ENCODE data around the gene ABL2.

ABL2 gene

GRCh38 chr1:179129702-179130473 lies 99.6 kb downstream of the ABL2 start:
- Histone ChIP-seq H3K9me3 (ENCODE audit: insufficient read depth, low read length) (no peaks in the 10 kb centered on the region; the same call in 1 of the 2 replicates), H3K9ac (ENCODE audit: insufficient read length, low read depth) (no peak overlapping the region), H3K27me3 (ENCODE audit: insufficient read depth, insufficient read length) (no peaks in the 10 kb centered on the region), H3K4me1 (ENCODE audit: insufficient read depth, insufficient read length) (no peaks in the 10 kb centered on the region), H3K36me3 (ENCODE audit: insufficient read depth, insufficient read length, low read length) (peaks cover 50% of the 10 kb centered on the region), H3K4me3 (ENCODE audit: insufficient read length, low read depth) (no peak overlapping the region)
- TF ChIP-seq YY1 (IDR thresholded peaks at IDR 0.05; ENCODE audit: insufficient read depth, insufficient read length): no peak
- no peak for TF ChIP-seq SUZ12 (IDR thresholded peaks at IDR 0.05; ENCODE audit: extremely low read depth, insufficient read depth, insufficient read length)
- DNase-seq (ENCODE audit: low read depth, low spot score): no peak

- Histone ChIP-seq H3K4me3 (ENCODE audit: insufficient read length, low read depth) (no peak overlapping the region), H3K9me3 (ENCODE audit: insufficient read depth, low read length) (no peaks in the 10 kb centered on the region), H3K36me3 (ENCODE audit: insufficient read depth, insufficient read length, low read length) (peaks cover 52% of the 10 kb centered on the region)
Measured at GRCh38 chr1:179128520-179128919, 101.0 kb downstream of the ABL2 start.

GRCh38 chr1:179127163-179127895 lies 102.1 kb downstream of the ABL2 start:
- no peak for TF ChIP-seq YY1 (IDR thresholded peaks at IDR 0.05; ENCODE audit: insufficient read depth, insufficient read length)
- TF ChIP-seq SUZ12 (IDR thresholded peaks at IDR 0.05; ENCODE audit: extremely low read depth, insufficient read depth, insufficient read length): no peak
- no peak for TF ChIP-seq ZNF274 (IDR thresholded peaks at IDR 0.05; ENCODE audit: low read depth, low read length)
- Histone ChIP-seq H3K36me3 (ENCODE audit: insufficient read depth, insufficient read length, low read length) (peaks cover 48% of the 10 kb centered on the region), H3K4me1 (ENCODE audit: insufficient read depth, insufficient read length) (no peaks in the 10 kb centered on the region), H3K9me3 (ENCODE audit: insufficient read depth, low read length) (no peaks in the 10 kb centered on the region), H3K4me3 (ENCODE audit: insufficient read length, low read depth) (no peak overlapping the region), H3K9ac (ENCODE audit: insufficient read length, low read depth) (no peak overlapping the region), H3K27me3 (ENCODE audit: insufficient read depth, insufficient read length) (no peaks in the 10 kb centered on the region)
- no peak for DNase-seq (ENCODE audit: low read depth, low spot score)

More at GRCh38 chr1:179128520-179128919, 101.0 kb downstream of the ABL2 start:
- Histone ChIP-seq H3K4me1 (ENCODE audit: insufficient read depth, insufficient read length) (no peaks in the 10 kb centered on the region), H3K9ac (ENCODE audit: insufficient read length, low read depth) (no peak overlapping the region), H3K27me3 (ENCODE audit: insufficient read depth, insufficient read length) (no peaks in the 10 kb centered on the region)
- no peak for DNase-seq (ENCODE audit: low read depth, low spot score)
- TF ChIP-seq YY1 (IDR thresholded peaks at IDR 0.05; ENCODE audit: insufficient read depth, insufficient read length): no peak
- TF ChIP-seq ZNF274 (IDR thresholded peaks at IDR 0.05; ENCODE audit: low read depth, low read length): no peak
- no peak for TF ChIP-seq SUZ12 (IDR thresholded peaks at IDR 0.05; ENCODE audit: extremely low read depth, insufficient read depth, insufficient read length)

- TF ChIP-seq ZNF274 (IDR thresholded peaks at IDR 0.05; ENCODE audit: low read depth, low read length): no peak
- no peak for TF ChIP-seq YY1 (IDR thresholded peaks at IDR 0.05; ENCODE audit: insufficient read depth, insufficient read length)
- no peak for TF ChIP-seq SUZ12 (IDR thresholded peaks at IDR 0.05; ENCODE audit: extremely low read depth, insufficient read depth, insufficient read length)
- Histone ChIP-seq H3K36me3 (ENCODE audit: insufficient read depth, insufficient read length, low read length) (peaks cover 51% of the 10 kb centered on the region), H3K4me1 (ENCODE audit: insufficient read depth, insufficient read length) (no peaks in the 10 kb centered on the region), H3K9ac (ENCODE audit: insufficient read length, low read depth) (no peak overlapping the region), H3K27me3 (ENCODE audit: insufficient read depth, insufficient read length) (no peaks in the 10 kb centered on the region), H3K4me3 (ENCODE audit: insufficient read length, low read depth) (no peak overlapping the region), H3K9me3 (ENCODE audit: insufficient read depth, low read length) (no peaks in the 10 kb centered on the region)
- DNase-seq (ENCODE audit: low read depth, low spot score): no peak
Measured at GRCh38 chr1:179126338-179127060, 103.0 kb downstream of the ABL2 start.

GRCh38 chr1:179124873-179125272 lies 104.6 kb downstream of the ABL2 start:
- H3K9me3 ChIP-seq (ENCODE audit: insufficient read depth, low read length): no peaks in the 10 kb centered on the region
- DNase-seq (ENCODE audit: low read depth, low spot score): no peak
- H3K4me3 ChIP-seq (ENCODE audit: insufficient read length, low read depth): no peak overlapping the region
- no peak for TF ChIP-seq YY1 (IDR thresholded peaks at IDR 0.05; ENCODE audit: insufficient read depth, insufficient read length)
- TF ChIP-seq SUZ12 (IDR thresholded peaks at IDR 0.05; ENCODE audit: extremely low read depth, insufficient read depth, insufficient read length): no peak
- TF ChIP-seq ZNF274 (IDR thresholded peaks at IDR 0.05; ENCODE audit: low read depth, low read length): no peak
- H3K36me3 ChIP-seq (ENCODE audit: insufficient read depth, insufficient read length, low read length): peaks cover 51% of the 10 kb centered on the region
- no peaks in the 10 kb centered on the region for H3K27me3 ChIP-seq (ENCODE audit: insufficient read depth, insufficient read length)
- no peak overlapping the region for H3K9ac ChIP-seq (ENCODE audit: insufficient read length, low read depth)
- no peaks in the 10 kb centered on the region for H3K4me1 ChIP-seq (ENCODE audit: insufficient read depth, insufficient read length)

GRCh38 chr1:179121159-179121938 lies 108.1 kb downstream of the ABL2 start:
- no peak overlapping the region for H3K9ac ChIP-seq (ENCODE audit: insufficient read length, low read depth)
- TF ChIP-seq ZNF274 (IDR thresholded peaks at IDR 0.05; ENCODE audit: low read depth, low read length): no peak
- no peak for TF ChIP-seq SUZ12 (IDR thresholded peaks at IDR 0.05; ENCODE audit: extremely low read depth, insufficient read depth, insufficient read length)
- no peak for TF ChIP-seq YY1 (IDR thresholded peaks at IDR 0.05; ENCODE audit: insufficient read depth, insufficient read length)
- H3K4me1 ChIP-seq (ENCODE audit: insufficient read depth, insufficient read length): no peaks in the 10 kb centered on the region
- DNase-seq (ENCODE audit: low read depth, low spot score): peak; percentile 16
- peaks cover 66% of the 10 kb centered on the region for H3K36me3 ChIP-seq (ENCODE audit: insufficient read depth, insufficient read length, low read length)
- H3K9me3 ChIP-seq (ENCODE audit: insufficient read depth, low read length): no peaks in the 10 kb centered on the region
- H3K27me3 ChIP-seq (ENCODE audit: insufficient read depth, insufficient read length): no peaks in the 10 kb centered on the region
- H3K4me3 ChIP-seq (ENCODE audit: insufficient read length, low read depth): no peak overlapping the region
